GM18870 (cell line): ENCODE data around the gene PFDN4.

Experiments used
- ATAC-seq: cut with Tn5 transposase; IDR thresholded peaks from one replicate; pipeline ENCODE4 v1.9.1; 2021; ENCODE audit warnings: moderate library complexity; ENCODE audit not compliant: unreplicated experiment

PFDN4 gene

GRCh38 chr20:54173653-54174456 lies 34.0 kb upstream of the PFDN4 start, which contains the start of gene CYP24A1:
Gene CYP24A1, minus strand, starts transcription at chr20:54173986. Its CDS starts 407 bp downstream, at chr20:54173579.
- ATAC-seq: no peak

- no peak for ATAC-seq
Observed at GRCh38 chr20:54174457-54175175, 33.3 kb upstream of the PFDN4 start.

- ATAC-seq: no peak
Observed at GRCh38 chr20:54176610-54177009, 31.3 kb upstream of the PFDN4 start.

- no peak for ATAC-seq
Observed at GRCh38 chr20:54177378-54177777, 30.5 kb upstream of the PFDN4 start.

- no peak for ATAC-seq
Observed at GRCh38 chr20:54178256-54178655, 29.6 kb upstream of the PFDN4 start.

- no peak for ATAC-seq
Observed at GRCh38 chr20:54179946-54180345, 27.9 kb upstream of the PFDN4 start.

- no peak for ATAC-seq
Observed at GRCh38 chr20:54180931-54181330, 27.0 kb upstream of the PFDN4 start.

- ATAC-seq: no peak
Observed at GRCh38 chr20:54184071-54184470, 23.8 kb upstream of the PFDN4 start.

GRCh38 chr20:54184904-54185626 lies 22.8 kb upstream of the PFDN4 start:
- ATAC-seq: no peak

- ATAC-seq: no peak
Observed at GRCh38 chr20:54188132-54188849, 19.6 kb upstream of the PFDN4 start.

GRCh38 chr20:54189630-54190029 lies 18.3 kb upstream of the PFDN4 start:
- ATAC-seq: no peak

- no peak for ATAC-seq
Observed at GRCh38 chr20:54190217-54190616, 17.7 kb upstream of the PFDN4 start.

GRCh38 chr20:54193817-54194216 lies 14.1 kb upstream of the PFDN4 start:
- no peak for ATAC-seq

- no peak for ATAC-seq
Observed at GRCh38 chr20:54194724-54195438, 13.0 kb upstream of the PFDN4 start.

- no peak for ATAC-seq
Observed at GRCh38 chr20:54195483-54196472, 12.1 kb upstream of the PFDN4 start.

- ATAC-seq: no peak
Observed at GRCh38 chr20:54197621-54198604, 10.0 kb upstream of the PFDN4 start.

GRCh38 chr20:54199283-54199682 lies 8.6 kb upstream of the PFDN4 start:
- ATAC-seq: no peak

- ATAC-seq: no peak
Observed at GRCh38 chr20:54199721-54200176, 8.1 kb upstream of the PFDN4 start.
